Measurements from ENCODE around the gene CES4A.
"Not testable (repeated sequence)": the region's sequence is repeated elsewhere in the genome, so short reads cannot be mapped to it uniquely, and the experiment has no call there.

CES4A gene

GRCh38 chr16:66988197-66988788, at the start of gene CES4A:
Gene CES4A (plus strand): TSS chr16:66988589. CDS start chr16:66988773, 184 bp downstream.
- no peaks in the 10 kb centered on the region for H3K4me1 ChIP-seq (ENCODE audit: insufficient read depth, low read length)
- H3K4me3 ChIP-seq (ENCODE audit: low read length) = no peak within 1 kb of the TSS
- H3K9me3 ChIP-seq (ENCODE audit: low read length) = peaks cover 2% of the 10 kb centered on the region
- no peaks in the 10 kb centered on the region for H3K36me3 ChIP-seq (ENCODE audit: insufficient read depth, low read length)
- H3K27me3 ChIP-seq (ENCODE audit: insufficient read depth, low read length) = peaks cover 13% of the 10 kb centered on the region
- H2AFZ ChIP-seq (ENCODE audit: low read depth, low read length) = no peak within 1 kb of the TSS

DNA sequence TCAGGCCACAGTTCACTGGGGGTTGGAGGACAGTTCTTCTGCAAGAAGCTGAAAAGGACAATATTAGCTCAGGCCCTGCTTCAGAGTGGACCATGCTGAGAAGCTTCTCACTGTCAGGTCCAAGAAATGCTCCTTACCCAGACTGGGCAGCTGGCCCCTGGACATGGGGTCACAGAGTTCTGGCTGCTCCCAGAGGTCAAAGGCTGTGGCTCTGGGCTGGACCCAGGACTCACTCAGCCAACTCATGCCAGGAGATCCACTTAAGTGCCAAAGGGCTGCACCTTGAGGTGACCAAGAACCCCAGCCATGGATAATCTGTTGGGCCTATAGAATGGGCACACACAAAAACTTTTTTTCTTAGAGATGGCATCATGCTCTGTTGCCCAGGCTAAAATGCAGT, 49.0 kb upstream of the CES4A start:
- H3K4me3 ChIP-seq (ENCODE audit: low read length) = no peak overlapping the region
- no peaks in the 10 kb centered on the region for H3K27me3 ChIP-seq (ENCODE audit: insufficient read depth, low read length)
- no peak overlapping the region for H2AFZ ChIP-seq (ENCODE audit: low read depth, low read length)
- no peaks in the 10 kb centered on the region for H3K9me3 ChIP-seq (ENCODE audit: low read length)
- peaks cover 11% of the 10 kb centered on the region for H3K4me1 ChIP-seq (ENCODE audit: insufficient read depth, low read length)
- peaks cover 60% of the 10 kb centered on the region for H3K36me3 ChIP-seq (ENCODE audit: insufficient read depth, low read length)

DNA sequence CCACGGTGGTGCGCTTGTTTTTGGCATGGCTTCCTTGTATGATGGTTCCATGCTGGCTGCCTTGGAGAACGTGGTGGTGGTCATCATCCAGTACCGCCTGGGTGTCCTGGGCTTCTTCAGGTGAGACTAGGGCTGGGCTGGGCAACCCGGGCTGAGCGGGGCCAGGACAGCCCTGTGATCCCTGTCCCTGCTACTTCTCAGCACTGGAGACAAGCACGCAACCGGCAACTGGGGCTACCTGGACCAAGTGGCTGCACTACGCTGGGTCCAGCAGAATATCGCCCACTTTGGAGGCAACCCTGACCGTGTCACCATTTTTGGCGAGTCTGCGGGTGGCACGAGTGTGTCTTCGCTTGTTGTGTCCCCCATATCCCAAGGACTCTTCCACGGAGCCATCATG, 48.2 kb upstream of the CES4A start:
- Histone ChIP-seq H2AFZ (ENCODE audit: low read depth, low read length) (no peak overlapping the region), H3K9me3 (ENCODE audit: low read length) (no peaks in the 10 kb centered on the region), H3K27me3 (ENCODE audit: insufficient read depth, low read length) (no peaks in the 10 kb centered on the region), H3K36me3 (ENCODE audit: insufficient read depth, low read length) (peaks cover 60% of the 10 kb centered on the region), H3K4me3 (ENCODE audit: low read length) (no peak overlapping the region), H3K4me1 (ENCODE audit: insufficient read depth, low read length) (peaks cover 10% of the 10 kb centered on the region)

- Histone ChIP-seq H2AFZ (ENCODE audit: low read depth, low read length) (no peak overlapping the region), H3K36me3 (ENCODE audit: insufficient read depth, low read length) (peaks cover 52% of the 10 kb centered on the region), H3K27me3 (ENCODE audit: insufficient read depth, low read length) (no peaks in the 10 kb centered on the region), H3K4me3 (ENCODE audit: low read length) (no peak overlapping the region), H3K4me1 (ENCODE audit: insufficient read depth, low read length) (no peaks in the 10 kb centered on the region), H3K9me3 (ENCODE audit: low read length) (no peaks in the 10 kb centered on the region)
Observed at GRCh38 chr16:66942981-66943380, 45.4 kb upstream of the CES4A start.

DNA sequence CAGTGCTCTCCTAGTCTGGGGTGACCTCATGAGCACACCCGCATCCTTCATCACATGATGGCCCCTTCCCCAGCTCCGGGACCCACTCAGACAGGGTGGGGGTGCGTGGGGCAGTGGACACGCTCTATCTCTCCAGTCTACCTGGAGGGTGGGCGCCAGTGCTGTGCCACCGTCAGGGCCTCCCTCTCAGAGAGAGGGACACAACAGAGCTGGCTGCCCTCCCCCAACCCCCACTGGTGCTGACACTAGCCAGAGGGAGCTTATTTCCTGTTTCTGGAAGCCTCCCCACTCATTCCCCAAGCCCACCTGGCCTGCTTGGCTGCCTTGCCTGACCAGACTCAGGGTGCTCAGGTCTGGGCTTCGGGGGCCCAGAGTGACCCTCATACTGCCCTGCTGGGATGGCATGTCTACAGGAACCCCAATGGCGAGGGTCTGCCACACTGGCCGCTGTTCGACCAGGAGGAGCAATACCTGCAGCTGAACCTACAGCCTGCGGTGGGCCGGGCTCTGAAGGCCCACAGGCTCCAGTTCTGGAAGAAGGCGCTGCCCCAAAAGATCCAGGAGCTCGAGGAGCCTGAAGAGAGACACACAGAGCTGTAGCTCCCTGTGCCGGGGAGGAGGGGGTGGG, 44.8 kb upstream of the CES4A start:
- H3K4me3 ChIP-seq (ENCODE audit: low read length) = no peak overlapping the region
- no peaks in the 10 kb centered on the region for H3K9me3 ChIP-seq (ENCODE audit: low read length)
- no peaks in the 10 kb centered on the region for H3K4me1 ChIP-seq (ENCODE audit: insufficient read depth, low read length)
- H2AFZ ChIP-seq (ENCODE audit: low read depth, low read length) = no peak overlapping the region
- H3K36me3 ChIP-seq (ENCODE audit: insufficient read depth, low read length) = peaks cover 48% of the 10 kb centered on the region
- H3K27me3 ChIP-seq (ENCODE audit: insufficient read depth, low read length) = no peaks in the 10 kb centered on the region

GRCh38 chr16:66944054-66944441, 44.3 kb upstream of the CES4A start:
- no peaks in the 10 kb centered on the region for H3K27me3 ChIP-seq (ENCODE audit: insufficient read depth, low read length)
- no peaks in the 10 kb centered on the region for H3K9me3 ChIP-seq (ENCODE audit: low read length)
- no peak overlapping the region for H3K4me3 ChIP-seq (ENCODE audit: low read length)
- H3K4me1 ChIP-seq (ENCODE audit: insufficient read depth, low read length) = no peaks in the 10 kb centered on the region
- H2AFZ ChIP-seq (ENCODE audit: low read depth, low read length) = no peak overlapping the region
- peaks cover 47% of the 10 kb centered on the region for H3K36me3 ChIP-seq (ENCODE audit: insufficient read depth, low read length)

DNA sequence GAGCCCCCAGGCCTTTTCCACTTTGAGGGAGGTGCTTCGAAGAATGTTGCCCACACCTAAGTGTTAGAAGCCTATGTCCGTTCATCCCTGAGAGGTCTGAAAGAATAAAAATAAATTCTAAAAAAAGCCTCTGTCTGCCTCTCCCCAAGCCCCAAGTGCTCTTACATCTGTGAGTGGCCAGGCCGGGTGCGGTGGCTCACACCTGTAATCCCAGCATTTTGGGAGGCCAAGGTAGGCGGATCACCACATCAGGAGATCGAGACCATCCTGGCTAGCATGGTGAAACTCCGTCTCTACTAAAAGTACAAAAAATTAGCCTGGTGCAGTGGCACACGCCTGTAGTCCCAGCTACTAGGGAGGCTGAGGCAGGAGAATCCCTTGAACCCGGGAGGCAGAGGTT, 43.4 kb upstream of the CES4A start:
- not testable (repeated sequence) for H2AFZ ChIP-seq (ENCODE audit: low read depth, low read length); H3K27me3 ChIP-seq (ENCODE audit: insufficient read depth, low read length); H3K9me3 ChIP-seq (ENCODE audit: low read length); H3K4me3 ChIP-seq (ENCODE audit: low read length); H3K4me1 ChIP-seq (ENCODE audit: insufficient read depth, low read length)
- peaks cover 39% of the 10 kb centered on the region for H3K36me3 ChIP-seq (ENCODE audit: insufficient read depth, low read length)

DNA sequence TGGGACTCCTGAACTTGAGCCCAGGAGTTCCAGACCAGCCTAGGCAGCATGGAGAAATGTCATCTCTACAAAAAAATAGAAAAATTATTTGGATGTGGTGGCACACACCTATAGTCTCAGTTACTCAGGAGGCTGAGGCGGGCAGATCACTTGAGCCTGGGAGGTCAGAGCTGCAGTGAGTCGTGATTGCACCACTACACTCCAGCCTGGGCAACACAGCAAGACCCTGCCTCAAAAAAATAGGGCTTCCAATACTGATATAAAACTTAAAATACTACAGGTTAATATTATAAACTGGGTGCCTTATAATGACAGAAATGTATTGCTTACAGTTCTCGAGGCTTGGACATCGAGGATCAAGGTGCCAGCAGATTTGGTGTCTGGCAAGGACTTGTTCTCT, 42.5 kb upstream of the CES4A start:
- H3K36me3 ChIP-seq (ENCODE audit: insufficient read depth, low read length) = peaks cover 30% of the 10 kb centered on the region
- H2AFZ ChIP-seq (ENCODE audit: low read depth, low read length) = no peak overlapping the region
- no peaks in the 10 kb centered on the region for H3K27me3 ChIP-seq (ENCODE audit: insufficient read depth, low read length)
- no peaks in the 10 kb centered on the region for H3K4me1 ChIP-seq (ENCODE audit: insufficient read depth, low read length)
- no peak overlapping the region for H3K4me3 ChIP-seq (ENCODE audit: low read length)
- H3K9me3 ChIP-seq (ENCODE audit: low read length) = no peaks in the 10 kb centered on the region

GRCh38 chr16:66946541-66946940, 41.8 kb upstream of the CES4A start:
- Histone ChIP-seq H3K36me3 (ENCODE audit: insufficient read depth, low read length) (peaks cover 24% of the 10 kb centered on the region), H3K4me3 (ENCODE audit: low read length) (no peak overlapping the region), H2AFZ (ENCODE audit: low read depth, low read length) (no peak overlapping the region), H3K4me1 (ENCODE audit: insufficient read depth, low read length) (no peaks in the 10 kb centered on the region), H3K9me3 (ENCODE audit: low read length) (no peaks in the 10 kb centered on the region), H3K27me3 (ENCODE audit: insufficient read depth, low read length) (no peaks in the 10 kb centered on the region)

DNA sequence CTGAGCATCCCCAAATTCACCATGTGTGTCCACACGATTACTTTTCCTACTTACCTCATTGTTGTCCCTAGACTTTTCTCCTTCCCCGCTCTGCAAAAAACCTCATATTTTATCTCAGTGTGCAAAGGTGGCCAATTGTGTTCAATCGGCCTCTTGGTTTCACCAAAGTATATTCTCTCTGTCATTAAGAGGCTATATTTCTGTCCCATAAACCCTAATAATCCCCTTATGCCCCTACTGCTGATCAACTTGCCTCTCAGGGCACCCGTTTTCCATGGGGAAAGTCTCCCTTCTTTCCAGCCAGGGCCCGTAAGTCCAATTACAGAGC, 41.5 kb upstream of the CES4A start:
- H3K4me3 ChIP-seq (ENCODE audit: low read length) = no peak overlapping the region
- H3K36me3 ChIP-seq (ENCODE audit: insufficient read depth, low read length) = peaks cover 20% of the 10 kb centered on the region
- H3K9me3 ChIP-seq (ENCODE audit: low read length) = no peaks in the 10 kb centered on the region
- no peaks in the 10 kb centered on the region for H3K4me1 ChIP-seq (ENCODE audit: insufficient read depth, low read length)
- no peaks in the 10 kb centered on the region for H3K27me3 ChIP-seq (ENCODE audit: insufficient read depth, low read length)
- no peak overlapping the region for H2AFZ ChIP-seq (ENCODE audit: low read depth, low read length)

GRCh38 chr16:66947302-66948065, 40.9 kb upstream of the CES4A start:
- Histone ChIP-seq H3K9me3 (ENCODE audit: low read length) (no peaks in the 10 kb centered on the region), H3K4me1 (ENCODE audit: insufficient read depth, low read length) (no peaks in the 10 kb centered on the region), H2AFZ (ENCODE audit: low read depth, low read length) (no peak overlapping the region), H3K36me3 (ENCODE audit: insufficient read depth, low read length) (peaks cover 14% of the 10 kb centered on the region), H3K27me3 (ENCODE audit: insufficient read depth, low read length) (no peaks in the 10 kb centered on the region), H3K4me3 (ENCODE audit: low read length) (no peak overlapping the region)

GRCh38 chr16:66948134-66948836, 40.1 kb upstream of the CES4A start:
- Histone ChIP-seq H2AFZ (ENCODE audit: low read depth, low read length) (no peak overlapping the region), H3K9me3 (ENCODE audit: low read length) (no peaks in the 10 kb centered on the region), H3K27me3 (ENCODE audit: insufficient read depth, low read length) (peaks cover under 1% of the 10 kb centered on the region), H3K4me3 (ENCODE audit: low read length) (no peak overlapping the region), H3K36me3 (ENCODE audit: insufficient read depth, low read length) (peaks cover 7% of the 10 kb centered on the region), H3K4me1 (ENCODE audit: insufficient read depth, low read length) (no peaks in the 10 kb centered on the region)

DNA sequence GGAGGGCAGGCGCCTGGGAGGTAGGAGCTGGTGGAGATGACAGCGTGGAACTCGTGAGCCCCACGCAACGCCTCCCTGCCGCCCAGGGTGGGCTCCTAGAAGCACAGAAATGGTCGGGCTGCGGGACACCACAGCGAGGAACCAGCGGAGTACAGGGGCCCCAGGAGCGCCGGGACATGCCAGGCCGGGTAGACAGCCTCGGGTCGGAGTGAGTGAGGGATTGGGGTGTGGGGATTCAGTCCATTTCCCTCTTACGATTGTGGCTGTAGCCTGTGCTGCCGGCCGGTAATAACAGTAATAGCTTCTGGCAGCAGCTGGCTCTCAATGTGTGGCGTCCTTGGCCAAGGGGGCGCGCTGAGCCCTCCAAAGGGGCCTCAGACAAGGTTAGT, 39.6 kb upstream of the CES4A start:
- H3K9me3 ChIP-seq (ENCODE audit: low read length) = no peaks in the 10 kb centered on the region
- no peak overlapping the region for H2AFZ ChIP-seq (ENCODE audit: low read depth, low read length)
- peaks cover 2% of the 10 kb centered on the region for H3K36me3 ChIP-seq (ENCODE audit: insufficient read depth, low read length)
- H3K27me3 ChIP-seq (ENCODE audit: insufficient read depth, low read length) = peaks cover 4% of the 10 kb centered on the region
- H3K4me1 ChIP-seq (ENCODE audit: insufficient read depth, low read length) = no peaks in the 10 kb centered on the region
- no peak overlapping the region for H3K4me3 ChIP-seq (ENCODE audit: low read length)
